NK-92 treated with Interleukin-12 subunit alpha and Interleukin-12 subunit beta, amount 100 ng/mL, for 24 hours (cell line): ENCODE measurements around the gene ERVW-1.
"Not testable (repeated sequence)": the region's sequence is repeated elsewhere in the genome, so short reads cannot be mapped to it uniquely, and the experiment has no call there.

Experiments used
- DNase-seq: peaks from one replicate; lab custom pipeline; 2025; lab: John Stamatoyannopoulos, UW

ERVW-1 gene, protein sequence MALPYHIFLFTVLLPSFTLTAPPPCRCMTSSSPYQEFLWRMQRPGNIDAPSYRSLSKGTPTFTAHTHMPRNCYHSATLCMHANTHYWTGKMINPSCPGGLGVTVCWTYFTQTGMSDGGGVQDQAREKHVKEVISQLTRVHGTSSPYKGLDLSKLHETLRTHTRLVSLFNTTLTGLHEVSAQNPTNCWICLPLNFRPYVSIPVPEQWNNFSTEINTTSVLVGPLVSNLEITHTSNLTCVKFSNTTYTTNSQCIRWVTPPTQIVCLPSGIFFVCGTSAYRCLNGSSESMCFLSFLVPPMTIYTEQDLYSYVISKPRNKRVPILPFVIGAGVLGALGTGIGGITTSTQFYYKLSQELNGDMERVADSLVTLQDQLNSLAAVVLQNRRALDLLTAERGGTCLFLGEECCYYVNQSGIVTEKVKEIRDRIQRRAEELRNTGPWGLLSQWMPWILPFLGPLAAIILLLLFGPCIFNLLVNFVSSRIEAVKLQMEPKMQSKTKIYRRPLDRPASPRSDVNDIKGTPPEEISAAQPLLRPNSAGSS

GRCh38 chr7:92477681-92478080 lies at the start of gene ERVW-1:
TSS of gene ERVW-1 (minus strand) at chr7:92477946. CDS start at chr7:92470381, 7,565 bp downstream.
- DNase-seq = not testable (repeated sequence)

DNA sequence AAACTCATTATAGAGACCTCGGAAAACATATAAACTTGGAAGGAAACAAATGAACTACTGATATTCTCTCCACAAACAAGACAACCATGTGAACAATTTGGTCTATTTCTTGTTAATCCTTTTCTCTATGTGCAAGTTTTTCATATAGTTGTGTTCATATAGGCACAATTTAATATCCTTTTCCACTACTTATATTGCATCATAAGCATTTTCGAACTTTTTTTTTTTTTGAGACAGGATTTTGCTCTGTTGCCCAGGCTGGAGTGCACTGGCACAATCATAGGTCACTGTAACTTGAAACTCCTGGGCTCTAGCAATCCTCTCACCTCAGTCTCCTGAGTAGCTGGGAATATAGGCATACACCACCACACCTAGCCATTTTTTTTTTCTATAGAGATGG lies 45.4 kb upstream of the ERVW-1 start:
- DNase-seq = no peak

DNA sequence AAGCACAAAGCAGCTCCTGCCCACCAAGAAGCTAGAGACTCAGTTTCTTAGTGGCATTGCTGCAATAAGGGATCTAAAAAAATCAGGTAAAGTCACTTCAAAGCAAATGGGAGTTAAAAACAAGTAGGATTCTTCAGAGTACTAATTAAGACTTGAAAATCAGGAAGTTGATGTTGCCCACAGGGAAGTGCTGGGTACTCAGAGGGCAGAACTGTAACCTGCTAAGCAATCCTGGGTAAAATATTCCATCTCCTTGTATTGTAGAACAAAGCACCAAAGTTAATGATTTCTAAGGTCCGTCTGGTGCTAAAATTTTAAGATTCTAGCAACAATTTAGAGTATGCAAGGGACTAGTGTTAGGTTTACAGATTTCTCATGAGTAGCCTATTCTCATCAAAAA lies 42.3 kb upstream of the ERVW-1 start:
- no peak for DNase-seq

- DNase-seq = no peak
These were observed 39.9 kb upstream of the ERVW-1 start for GRCh38 chr7:92517631-92518030.

- no peak for DNase-seq
These were observed 35.6 kb upstream of the ERVW-1 start for GRCh38 chr7:92513167-92513902.

DNA sequence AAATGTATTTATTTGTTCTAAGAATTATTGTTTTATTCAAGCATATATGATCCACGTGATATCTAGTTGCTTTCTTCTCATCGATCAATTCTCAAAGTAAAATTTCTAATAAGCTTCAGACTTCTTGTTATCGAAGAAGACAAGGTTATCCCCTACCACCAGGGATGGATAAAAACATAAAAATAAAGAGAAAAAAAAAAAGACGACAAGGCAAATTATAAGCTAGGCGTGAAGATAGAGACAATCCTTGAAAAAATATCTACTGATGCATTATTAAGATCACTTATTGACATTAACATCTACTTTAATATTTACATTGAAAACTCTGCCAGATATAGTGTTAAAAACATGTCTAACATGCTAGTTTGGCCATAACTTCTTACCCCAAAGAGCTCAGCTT lies 31.2 kb upstream of the ERVW-1 start:
- DNase-seq = no peak

DNA sequence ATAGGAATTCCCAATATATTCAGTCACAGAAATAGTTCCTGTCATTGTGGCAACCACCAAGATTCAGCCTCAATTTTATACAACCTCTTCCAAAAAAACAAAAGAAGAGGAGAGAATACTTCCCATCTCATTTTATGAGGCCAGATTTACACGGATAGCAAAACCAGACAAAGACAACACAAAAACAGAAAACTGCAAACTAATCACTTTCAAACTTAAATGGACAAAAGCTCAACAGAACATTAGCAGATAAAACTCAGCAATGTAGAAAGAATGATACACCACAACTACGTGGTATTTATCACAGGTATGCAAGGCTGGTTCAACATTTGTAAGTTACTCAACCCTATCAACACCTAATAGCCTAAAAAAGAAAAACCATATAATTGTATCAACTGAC lies 28.6 kb upstream of the ERVW-1 start:
- no peak for DNase-seq

- DNase-seq = no peak
These were observed 26.8 kb upstream of the ERVW-1 start for GRCh38 chr7:92504563-92504962.

- no peak for DNase-seq
These were observed 26.0 kb upstream of the ERVW-1 start for GRCh38 chr7:92503767-92504166.

GRCh38 chr7:92498557-92498956 lies 20.8 kb upstream of the ERVW-1 start:
- DNase-seq = no peak

GRCh38 chr7:92496876-92497275 lies 19.1 kb upstream of the ERVW-1 start:
- no peak for DNase-seq

GRCh38 chr7:92489634-92490033 lies 11.9 kb upstream of the ERVW-1 start:
- no peak for DNase-seq

- DNase-seq = no peak
These were observed 10.1 kb upstream of the ERVW-1 start for GRCh38 chr7:92487804-92488203.

GRCh38 chr7:92485974-92486373 lies 8.2 kb upstream of the ERVW-1 start:
- no peak for DNase-seq

DNA sequence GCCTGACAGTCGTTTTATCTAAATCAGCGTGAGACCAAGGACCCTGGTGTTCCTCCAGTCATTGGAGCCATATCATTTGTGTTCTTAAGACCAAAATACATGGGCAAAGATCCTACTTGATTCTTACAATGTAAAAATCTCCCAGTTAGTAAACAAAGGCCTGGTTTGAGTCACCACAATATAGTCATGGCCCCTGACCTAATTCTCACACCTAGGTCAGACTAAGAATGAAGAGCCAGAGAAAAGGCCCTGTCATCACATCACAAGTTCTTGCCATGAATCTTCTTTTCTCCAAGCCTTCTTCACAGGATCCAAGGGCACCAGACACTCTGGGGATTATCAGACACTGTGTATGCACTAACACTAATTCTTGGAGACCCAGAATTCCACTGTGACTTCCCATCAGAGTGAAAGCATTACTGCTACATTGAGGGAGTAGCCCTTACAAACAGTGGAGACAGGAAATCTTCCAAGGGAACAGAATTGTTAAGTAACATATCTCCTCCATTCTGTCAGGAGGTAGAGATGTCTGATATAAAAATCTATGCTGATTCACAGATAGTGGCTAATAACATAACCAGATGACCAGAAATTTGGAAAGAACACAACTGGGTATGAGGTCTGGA lies 7.6 kb upstream of the ERVW-1 start:
- DNase-seq = no peak

- not testable (repeated sequence) for DNase-seq
These were observed 6.5 kb upstream of the ERVW-1 start for GRCh38 chr7:92484226-92484625.

- not testable (repeated sequence) for DNase-seq
These were observed 5.9 kb upstream of the ERVW-1 start for GRCh38 chr7:92483624-92484023.

DNA sequence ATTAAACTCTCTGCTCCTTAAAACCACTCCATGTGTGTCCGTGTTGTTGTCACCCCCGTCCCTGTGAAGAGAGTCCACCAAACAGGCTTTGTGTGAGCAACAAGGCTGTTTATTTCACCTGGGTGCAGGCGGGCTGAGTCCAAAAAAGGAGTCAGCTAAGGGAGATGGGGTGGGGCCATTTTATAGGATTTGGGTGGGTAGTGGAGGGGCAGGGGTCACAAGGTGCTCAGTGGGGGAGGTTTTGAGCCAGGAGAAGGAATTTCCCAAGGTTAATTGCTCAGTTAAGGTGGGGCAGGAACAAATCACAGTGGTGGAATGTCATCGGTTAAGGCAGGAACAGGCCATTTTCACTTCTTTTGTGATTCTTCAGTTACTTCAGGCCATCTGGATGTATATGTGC lies 1.4 kb upstream of the ERVW-1 start:
- not testable (repeated sequence) for DNase-seq

GRCh38 chr7:92478711-92479110 lies 965 bp upstream of the ERVW-1 start:
- DNase-seq = no peak

GRCh38 chr7:92478095-92478494 lies 349 bp upstream of the ERVW-1 start:
- no peak for DNase-seq

- DNase-seq = not testable (repeated sequence)
These were observed 1.7 kb downstream of the ERVW-1 start for GRCh38 chr7:92475851-92476590.

- not testable (repeated sequence) for DNase-seq
These were observed 2.4 kb downstream of the ERVW-1 start for GRCh38 chr7:92475261-92475770.
